ENCODE measurements around the gene KIAA1671.

Gene KIAA1671

DNA sequence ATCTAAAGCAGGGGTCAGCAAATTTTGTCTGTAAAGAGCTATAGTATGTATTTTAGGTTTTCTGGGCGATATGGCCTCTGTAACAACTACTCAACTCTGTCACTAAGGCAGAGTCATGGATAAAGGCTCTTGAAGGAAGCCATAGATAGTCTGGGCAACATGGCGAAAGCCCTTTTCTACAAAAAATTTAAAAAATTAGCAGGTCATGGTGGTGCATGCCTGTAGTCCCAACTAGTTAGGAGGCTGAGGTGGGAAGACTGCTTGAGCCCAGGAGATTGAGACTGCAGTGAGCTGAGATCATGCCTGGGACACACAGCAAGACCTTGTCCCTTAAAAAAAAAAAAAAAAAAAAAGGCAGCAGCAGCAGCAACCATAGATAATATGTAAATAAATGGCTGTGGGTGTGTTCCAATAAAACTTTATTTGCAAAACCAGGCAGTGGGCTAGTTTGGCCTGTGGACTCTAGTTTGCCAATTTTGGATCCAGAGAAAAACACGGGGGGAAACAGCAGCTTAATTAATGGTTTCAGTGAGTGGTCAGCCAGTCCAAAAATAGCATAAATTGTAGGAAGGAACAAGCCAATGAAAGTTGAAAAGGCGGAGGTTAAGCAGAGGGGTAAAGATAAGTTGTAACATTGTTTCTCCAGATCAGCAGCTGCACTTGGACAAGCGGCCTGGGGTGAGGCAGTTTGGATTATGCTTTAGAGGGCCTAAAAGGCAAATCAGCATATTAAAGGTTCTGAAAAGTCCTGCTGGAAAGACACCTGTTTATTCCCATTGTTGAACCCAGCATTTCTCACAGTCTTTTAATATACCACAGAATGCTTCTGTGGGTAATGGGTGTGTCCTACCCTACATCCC is 62.6 kb downstream of the KIAA1671 start:
- DNase-seq (ENCODE audit: low read depth): no peak

DNA sequence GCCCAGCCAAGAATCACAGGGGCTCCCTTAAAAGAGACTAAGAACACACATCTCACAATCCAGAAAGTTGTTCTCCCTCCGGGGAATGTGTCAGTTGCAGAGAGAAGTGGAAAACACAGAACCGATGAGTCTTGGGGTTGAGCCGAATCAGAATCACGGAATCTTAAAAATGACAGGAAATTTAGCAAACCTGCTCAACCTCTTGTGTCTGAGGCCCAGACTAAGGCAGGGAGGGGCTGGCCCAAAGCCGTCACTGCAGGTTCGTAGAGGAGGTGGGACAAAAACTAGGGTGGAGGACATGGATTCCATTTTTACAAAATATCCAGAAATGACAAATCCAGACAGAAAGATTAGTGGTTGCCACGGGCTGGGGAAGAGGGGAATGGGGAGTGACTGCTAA is 63.8 kb downstream of the KIAA1671 start:
- no peak for DNase-seq (ENCODE audit: low read depth)

DNA sequence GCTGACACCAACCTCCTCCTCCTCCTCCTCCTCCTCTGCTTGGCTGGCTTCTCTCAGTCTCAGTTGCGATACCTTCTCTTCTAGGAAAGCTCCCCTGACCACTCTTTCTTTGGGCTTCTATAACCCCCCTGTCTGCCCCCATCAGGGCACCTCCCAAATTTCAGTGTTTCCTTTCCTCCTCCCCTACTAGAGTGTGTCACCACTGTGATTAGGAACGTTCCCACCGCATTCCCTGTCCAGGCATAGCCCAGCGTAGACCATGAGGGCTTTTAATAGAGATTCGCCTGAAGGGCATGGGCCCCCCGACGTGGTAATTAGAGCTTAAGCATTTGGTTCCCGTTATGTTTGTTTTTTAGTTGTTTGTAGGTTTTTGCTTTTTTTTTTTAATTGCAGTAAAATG is 65.5 kb downstream of the KIAA1671 start:
- DNase-seq (ENCODE audit: low read depth): no peak

DNA sequence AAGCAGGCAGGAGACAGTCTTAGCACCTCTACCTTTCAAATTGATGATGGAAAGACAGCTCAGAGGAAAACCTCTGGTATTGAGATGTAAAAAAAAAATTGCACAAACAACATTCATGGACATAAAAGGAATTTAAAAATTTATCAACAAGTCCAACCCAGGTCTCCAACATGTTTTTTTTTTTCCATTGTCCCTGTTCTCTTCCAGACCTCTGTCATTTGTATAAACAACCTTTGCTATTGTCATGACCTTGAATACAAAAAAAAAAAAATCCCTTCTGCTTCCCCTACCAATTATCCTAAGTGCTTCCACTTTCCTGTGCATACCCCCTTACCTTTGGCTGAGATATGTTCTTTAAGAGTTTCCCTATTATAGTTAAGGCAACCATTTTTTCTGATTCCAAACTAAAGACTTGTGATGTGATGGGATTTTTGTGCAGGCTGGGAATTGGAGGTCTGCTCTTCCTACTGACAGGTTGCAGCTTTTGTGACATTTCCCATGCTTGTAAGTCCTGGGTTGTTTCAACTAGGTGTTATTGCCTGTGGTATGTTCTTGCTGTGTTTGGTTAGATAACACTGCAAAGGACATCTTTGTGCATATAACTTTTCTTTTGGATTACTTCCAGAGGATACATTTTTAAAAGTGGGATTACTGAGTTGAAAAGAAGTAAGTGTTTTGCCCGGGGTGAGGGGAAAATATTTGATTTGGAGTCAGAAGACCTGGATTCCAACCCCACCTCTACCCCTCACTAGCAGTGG is 67.1 kb downstream of the KIAA1671 start:
- no peak for DNase-seq (ENCODE audit: low read depth)

DNA sequence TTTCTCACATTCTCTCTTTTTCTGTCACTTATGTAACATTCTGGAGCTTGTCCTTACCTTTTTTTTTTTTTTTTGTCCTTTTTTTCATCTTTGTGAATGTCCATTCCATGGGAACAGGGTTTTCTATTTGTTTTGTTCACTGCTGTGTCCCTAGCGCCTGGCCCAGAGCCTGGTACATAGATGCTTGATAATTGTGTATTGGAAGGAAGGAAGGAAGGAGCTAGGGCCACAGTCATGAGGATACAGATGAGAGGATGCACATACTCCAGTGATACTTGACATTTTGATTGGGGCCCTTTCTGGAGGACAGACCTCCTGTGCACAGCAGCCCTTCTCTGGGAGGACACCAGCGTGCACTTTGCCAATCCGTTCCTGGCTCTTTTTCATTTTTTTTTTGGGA is 68.9 kb downstream of the KIAA1671 start:
- DNase-seq (ENCODE audit: low read depth): no peak

DNA sequence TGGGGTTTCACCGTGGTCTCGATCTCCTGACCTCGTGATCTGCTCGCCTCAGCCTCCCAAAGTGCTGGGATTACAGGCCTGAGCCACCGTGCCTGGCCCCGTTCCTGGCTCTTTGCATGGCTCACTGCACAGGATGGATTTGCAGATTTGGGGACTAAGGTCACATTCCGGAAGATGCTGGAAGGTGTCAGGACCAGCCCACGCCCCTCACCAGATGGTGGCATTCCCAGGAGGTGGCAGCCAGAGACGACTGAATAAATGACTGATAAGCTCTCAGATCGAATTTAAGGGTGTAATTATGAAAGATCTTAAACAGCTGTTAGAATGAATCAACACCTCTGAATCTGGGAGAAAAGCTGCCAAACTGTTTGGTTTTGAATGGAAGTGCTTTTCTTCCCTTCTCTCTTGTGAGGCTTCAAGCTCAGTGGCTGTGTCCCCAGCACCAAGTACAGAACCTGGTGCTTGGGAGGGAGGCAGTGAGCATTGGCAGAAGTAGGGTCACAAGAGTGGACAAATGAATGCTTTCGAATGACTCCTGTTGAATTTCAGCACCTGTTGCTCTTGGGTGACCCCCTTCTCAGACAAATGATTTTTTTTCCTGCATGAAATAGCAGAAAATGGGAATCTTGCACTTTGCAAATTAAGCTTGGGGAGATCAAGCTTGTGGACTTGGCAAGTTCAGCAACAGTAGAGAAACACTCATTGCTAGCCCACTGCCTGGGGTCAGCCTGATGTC is 69.6 kb downstream of the KIAA1671 start:
- no peak for DNase-seq (ENCODE audit: low read depth)

DNA sequence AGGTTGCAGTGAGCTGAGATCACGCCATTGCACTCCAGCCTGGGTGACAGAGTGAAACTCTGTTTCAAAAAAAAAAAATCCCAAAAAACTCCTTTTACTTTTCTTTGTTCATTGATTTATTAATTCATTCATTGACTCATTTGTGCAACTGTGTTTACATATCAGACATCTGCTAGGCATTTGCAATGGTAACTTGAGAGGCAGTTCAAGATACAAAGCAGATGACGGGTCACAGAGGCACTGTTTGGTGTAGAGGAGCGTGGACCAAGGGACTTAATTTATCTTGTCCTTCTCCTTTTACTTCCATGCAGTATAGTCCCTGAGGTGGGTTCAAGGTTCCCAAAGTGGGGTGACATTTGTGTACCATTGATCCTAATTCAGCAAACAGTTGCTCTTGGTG is 71.4 kb downstream of the KIAA1671 start:
- no peak for DNase-seq (ENCODE audit: low read depth)

DNA sequence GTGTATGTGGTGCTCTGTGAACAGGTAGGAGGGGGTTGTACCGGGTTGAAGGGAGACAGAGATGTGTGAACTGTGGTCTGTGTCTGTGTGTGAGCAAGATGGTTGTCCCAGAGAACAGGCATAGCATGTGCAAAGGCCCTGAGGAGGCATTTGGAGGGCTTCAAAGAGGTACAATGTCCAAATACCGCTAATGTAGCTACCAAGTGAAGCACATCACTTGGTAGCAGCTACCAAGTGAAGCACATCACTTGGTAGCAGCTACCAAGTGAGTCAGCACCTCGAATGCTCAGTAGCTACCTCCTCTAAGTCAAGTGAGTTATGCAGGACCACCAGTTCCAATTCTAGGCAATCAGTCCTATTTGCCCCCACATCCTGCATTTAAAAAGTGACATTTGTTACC is 72.4 kb downstream of the KIAA1671 start:
- no peak for DNase-seq (ENCODE audit: low read depth)

DNA sequence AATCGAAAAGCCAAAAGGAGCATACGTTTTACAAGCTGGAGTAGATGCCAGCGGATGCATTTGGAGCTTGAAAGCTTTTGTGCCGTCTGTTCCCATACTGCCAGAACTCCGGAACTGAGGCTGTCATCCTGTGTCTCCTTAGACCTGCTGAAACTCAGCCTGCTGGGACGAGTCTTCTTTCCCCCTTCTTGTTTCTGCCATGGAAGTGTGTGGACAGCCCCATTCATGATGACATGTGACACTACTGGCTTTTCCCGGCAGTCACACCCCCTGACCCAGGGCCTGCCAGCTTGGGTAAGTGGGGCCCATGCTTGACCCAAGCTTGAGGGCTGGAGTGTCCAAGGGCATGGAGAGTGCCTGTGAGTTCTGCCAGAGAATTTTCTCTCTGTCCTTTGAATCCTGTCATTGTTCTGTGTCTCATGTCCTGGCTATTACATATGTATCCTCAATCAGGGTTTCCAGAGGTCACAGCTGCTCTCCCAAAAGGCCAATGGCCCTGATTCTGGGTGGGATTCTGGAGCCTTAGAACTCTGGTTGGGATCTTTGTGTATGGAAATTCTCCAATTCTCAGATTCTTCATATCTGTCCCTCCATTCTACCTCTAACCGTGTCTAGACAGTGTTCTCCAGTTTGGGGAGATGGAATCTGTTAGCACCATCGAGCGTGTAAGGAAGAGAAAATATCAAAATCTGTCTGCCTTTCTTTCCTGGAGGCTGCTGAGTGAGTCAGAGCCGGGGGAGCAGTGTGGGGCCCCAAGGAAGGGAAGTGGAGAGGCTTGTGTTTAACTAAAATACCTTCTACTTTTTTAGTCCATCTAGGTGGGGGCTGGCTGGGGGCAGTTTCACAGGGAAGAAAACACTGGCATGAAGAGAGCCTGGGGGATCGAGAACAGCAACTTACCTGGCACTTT is 73.2 kb downstream of the KIAA1671 start:
- no peak for DNase-seq (ENCODE audit: low read depth)

DNA sequence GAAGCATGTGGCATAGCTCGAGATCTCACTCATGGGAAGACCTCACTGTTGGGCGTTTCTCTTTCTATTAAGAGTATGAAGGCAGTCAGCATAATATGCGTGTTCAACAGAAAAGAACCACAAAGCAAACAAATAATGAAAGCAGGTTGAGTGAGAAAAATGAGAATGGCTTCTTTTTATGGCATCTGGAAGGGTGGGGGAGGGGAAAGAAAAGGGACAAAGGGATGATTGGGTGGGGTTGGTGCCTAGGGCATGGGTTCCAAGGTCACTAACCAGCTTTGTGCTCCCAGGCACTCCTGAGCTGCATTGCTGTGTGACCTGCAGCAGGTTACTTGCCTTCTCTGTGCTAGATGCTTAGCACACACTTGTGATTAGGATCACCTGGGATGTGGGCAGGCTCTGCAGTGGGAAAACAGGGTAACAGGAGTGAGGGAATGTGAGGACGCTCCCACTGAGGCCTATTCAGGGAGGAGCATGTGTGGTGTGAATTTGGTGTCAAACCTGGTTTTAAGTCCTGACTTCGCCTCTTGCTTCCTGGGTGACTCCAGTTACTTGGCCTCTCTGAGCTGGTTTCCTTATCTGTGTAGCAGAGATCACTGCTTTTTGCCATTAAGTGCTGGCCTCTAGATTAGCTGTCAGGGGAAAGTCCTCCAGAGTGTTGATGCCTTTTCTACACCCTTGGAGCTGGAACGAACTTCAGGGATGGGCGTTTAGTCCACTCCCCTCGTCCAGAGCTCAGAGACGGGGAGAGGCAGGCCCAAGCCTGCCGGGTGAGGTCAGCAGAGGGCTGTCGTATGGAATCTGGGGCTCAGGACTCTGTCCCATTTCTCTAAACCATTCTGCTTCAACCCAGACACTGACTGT is 74.8 kb downstream of the KIAA1671 start:
- no peak for DNase-seq (ENCODE audit: low read depth)

DNA sequence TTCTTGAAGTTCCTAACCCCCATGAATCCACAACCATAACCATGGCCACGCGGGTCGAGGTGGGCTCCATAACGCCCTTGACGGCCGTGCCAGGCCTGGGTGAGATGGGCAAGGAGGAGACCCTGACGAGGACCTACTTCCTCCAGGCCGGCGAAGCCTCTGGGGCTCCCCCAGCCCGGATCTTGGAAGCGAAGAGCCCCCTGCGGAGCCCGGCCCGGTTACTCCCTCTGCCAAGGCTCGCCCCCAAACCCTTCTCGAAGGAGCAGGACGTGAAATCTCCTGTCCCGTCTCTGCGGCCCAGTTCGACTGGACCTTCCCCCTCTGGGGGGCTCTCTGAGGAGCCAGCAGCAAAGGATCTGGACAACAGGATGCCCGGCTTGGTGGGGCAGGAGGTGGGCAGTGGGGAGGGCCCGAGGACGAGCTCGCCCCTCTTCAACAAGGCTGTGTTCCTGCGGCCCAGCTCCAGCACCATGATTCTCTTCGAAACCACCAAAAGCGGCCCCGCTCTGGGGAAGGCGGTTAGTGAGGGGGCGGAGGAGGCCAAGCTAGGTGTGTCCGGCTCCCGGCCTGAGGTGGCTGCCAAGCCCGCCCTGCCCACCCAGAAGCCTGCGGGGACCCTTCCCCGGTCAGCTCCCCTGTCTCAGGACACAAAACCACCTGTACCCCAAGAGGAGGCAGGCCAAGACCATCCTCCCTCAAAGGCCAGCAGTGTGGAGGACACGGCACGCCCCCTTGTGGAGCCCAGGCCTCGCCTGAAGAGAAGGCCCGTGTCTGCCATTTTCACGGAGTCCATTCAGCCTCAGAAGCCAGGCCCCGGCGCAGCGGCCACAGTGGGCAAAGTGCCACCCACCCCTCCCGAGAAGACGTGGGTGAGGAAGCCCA is 75.7 kb downstream of the KIAA1671 start:
- DNase-seq (ENCODE audit: low read depth): no peak

DNA sequence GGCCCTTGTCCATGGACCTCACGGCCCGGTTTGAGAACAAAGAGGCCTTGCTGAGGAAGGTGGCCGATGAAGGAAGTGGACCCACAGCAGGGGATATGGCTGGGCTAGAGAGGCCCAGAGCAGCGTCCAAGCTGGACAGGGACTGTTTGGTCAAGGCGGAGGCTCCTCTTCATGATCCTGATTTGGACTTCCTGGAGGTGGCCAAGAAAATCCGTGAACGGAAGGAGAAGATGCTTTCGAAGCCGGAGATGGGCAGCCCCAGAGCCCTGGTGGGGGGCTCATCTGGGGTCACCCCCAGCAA is 76.3 kb downstream of the KIAA1671 start:
- DNase-seq (ENCODE audit: low read depth): no peak

DNA sequence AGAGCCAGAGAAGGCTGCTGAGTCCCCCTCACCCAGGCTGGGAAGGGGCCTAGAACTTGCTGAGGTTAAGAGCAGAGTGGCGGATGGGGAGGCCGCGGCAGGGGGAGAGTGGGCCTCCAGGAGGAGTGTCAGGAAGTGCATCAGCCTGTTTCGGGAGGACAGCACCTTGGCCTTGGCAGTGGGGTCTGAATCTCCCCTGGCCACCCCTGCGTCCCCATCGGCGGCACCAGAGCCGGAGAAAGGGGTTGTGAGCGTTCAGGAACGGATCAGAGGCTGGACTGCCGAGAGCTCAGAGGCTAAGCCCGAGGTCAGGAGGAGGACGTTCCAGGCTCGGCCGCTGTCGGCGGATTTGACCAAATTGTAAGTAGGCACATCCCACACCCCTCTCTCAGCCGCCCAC is 76.7 kb downstream of the KIAA1671 start:
- DNase-seq (ENCODE audit: low read depth): no peak

DNA sequence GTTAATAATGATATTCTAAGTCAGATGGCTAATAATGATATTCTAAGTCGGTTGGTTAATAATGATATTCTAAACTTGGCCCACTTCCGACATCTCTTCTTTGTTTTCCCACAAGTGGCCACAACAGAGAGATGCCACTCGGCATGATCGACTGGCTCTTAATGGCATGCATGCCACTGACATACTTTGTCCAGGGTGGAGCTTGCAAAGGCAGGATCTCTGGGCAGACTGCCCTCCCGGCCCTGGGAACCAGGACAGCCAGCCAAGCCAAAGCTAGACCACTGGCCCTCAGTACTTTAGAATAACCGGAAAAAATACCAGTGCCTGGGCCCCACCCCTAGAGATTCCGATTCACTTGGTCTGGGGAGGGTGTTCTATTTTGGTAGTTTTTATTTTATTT is 78.1 kb downstream of the KIAA1671 start:
- DNase-seq (ENCODE audit: low read depth): no peak

DNA sequence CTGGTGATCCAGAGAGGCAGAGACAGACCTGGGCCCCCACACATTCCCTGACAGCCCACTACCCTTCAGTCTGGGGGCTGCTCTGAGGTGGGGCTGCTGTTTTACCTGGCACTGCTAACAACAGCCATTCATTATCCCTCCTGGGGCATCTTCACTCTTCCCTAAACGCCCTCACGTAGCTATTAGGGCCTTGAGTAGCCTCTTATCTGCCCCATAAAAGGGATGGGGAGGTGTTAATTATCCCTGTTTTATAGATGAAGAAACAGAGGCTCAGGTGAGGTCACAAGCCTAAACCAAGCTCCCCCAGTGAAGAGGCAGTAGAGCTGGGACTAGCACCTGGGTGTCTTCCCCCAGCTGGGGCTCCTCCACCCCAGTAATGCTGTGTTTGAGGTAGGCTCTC is 79.5 kb downstream of the KIAA1671 start:
- DNase-seq (ENCODE audit: low read depth): no peak

DNA sequence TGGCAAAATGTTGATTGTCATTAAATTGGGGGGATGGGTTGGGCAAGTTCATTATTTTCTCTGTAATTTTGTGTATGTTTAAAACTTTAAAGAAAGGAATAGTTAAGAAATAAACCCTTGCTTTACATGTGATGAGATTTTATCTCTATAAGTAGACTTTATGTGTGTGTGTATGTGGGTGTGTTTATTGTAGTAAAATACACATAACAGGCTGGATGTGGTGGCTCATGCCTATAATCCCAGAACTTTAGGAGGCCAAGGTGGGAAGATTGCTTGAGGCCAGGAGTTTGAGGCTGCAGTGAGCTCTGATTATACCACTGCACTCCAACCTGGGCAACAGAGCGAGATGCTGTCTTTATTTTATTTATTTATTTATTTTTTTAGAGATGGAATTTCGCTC is 83.2 kb downstream of the KIAA1671 start:
- DNase-seq (ENCODE audit: low read depth): no peak

DNA sequence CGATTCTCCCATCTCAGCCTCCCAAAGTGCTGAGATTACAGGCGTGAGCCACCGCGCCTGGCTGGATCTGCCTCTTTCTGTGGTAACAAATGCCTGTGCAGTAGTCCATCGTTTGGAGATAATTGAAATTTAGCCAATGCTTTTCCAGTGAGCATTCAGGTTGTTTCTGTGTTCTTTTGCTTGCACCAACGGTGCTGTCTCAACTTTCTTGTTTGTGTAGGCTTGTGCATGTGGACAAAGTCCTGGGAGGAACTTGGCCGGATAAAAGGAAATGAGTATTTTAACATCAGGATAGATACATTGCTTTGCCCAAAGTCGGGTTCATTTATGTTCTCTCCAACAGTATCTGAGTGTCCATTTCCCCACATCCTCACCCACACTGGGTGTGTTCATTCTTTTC is 85.7 kb downstream of the KIAA1671 start:
- no peak for DNase-seq (ENCODE audit: low read depth)

DNA sequence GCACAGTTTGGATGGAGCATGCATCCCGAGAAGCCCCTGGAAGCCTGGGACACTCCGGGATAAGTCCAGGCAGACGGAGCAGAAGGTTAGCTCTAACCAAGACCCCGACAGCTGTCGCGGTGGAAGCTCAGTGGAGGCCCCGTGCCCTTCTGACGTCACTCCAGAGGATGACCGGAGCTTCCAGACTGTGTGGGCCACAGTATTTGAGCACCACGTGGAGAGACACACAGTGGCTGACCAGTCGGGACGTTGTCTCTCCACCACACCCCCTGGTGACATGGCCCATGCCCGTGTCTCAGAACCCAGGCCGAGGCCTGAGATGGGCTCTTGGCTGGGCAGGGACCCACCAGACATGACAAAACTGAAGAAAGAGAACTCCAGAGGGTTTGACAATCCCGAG is 86.3 kb downstream of the KIAA1671 start:
- DNase-seq (ENCODE audit: low read depth): no peak

DNA sequence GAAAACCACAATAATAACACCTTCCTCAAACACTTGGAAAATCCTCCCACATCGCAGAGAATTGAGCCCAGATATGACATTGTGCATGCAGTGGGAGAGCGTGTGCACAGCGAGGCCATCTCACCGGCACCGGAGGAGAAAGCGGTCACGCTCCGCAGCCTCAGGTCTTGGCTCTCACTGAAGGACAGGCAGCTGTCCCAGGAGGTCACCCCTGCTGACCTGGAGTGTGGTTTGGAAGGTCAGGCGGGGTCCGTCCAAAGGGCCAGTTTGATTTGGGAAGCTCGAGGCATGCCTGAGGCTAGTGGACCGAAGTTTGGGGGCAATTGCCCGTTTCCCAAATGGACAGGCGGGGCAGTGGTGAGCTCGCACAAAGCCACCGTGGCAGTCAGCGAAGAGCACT is 86.7 kb downstream of the KIAA1671 start:
- DNase-seq (ENCODE audit: low read depth): no peak

DNA sequence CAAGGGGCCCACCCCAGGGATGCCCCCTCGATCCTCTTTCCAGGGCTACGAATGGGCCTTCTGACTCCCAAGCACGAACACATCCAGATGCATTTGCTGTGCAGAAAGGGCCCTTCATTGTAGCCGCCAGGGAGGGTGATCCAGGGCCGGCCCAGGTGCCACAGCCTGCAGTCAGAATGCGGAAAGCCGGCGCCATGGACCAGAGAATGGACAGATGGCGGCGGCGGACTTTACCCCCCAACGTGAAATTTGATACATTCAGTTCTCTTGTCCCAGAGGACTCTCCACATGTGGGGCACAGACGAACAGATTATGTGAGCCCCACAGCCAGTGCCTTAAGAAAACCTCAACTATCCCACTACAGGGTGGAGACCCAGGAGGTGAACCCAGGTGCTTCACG is 87.2 kb downstream of the KIAA1671 start:
- no peak for DNase-seq (ENCODE audit: low read depth)
